BJ (cell line): ENCODE results near the gene ARL11. TPM values are rescaled to one million over a fixed set of nuclear protein-coding genes. Genes with fewer than 3 reads are reported as not detected.
A peak's percentile ranks its signal among the peaks of the same experiment; 100 is the strongest.

Experiments
- CTCF ChIA-PET: fragments of 350-600 bp; formaldehyde crosslinking; extraction: SDS; loops from one replicate; lab custom pipeline; 2021; ENCODE audit warnings: antibody characterized with exemption, inconsistent platforms; lab: Yijun Ruan, JAX
- POLR2A ChIA-PET: fragments of 300-600 bp; sonication (Branson Sonifier 250); formaldehyde crosslinking; extraction: SDS; loops from one replicate; lab custom pipeline; 2021; ENCODE audit warnings: antibody characterized with exemption; lab: Charles Lee
- DNase-seq: peaks from one replicate; pipeline ENCODE4 v3.0.0-alpha.2; 2011; ENCODE audit warnings: low read depth
- H3K27me3 ChIP-seq: 2 replicates; pipeline ENCODE4 v1.6.0; 2011; ENCODE audit warnings: low read length; ENCODE audit not compliant: control insufficient read depth, insufficient read depth
- H3K36me3 ChIP-seq: 2 replicates; pipeline ENCODE4 v1.5.1; 2011; ENCODE audit warnings: low read length; ENCODE audit not compliant: control insufficient read depth, insufficient read depth
- H3K4me3 ChIP-seq: 2 replicates; pipeline ENCODE4 v1.5.1; 2011; ENCODE audit warnings: low read depth, mild to moderate bottlenecking, control low read depth, low read length
- CTCF ChIP-seq: IDR thresholded peaks from 2 replicates; pipeline ENCODE4 v1.5.1; 2011; ENCODE audit warnings: low read depth, mild to moderate bottlenecking, control low read depth, inconsistent platforms, low read length, moderate library complexity; ENCODE audit not compliant: insufficient read depth
- polyA plus RNA-seq: library from polyadenylated mRNA; depleted of rRNA; stranded (reverse); fragments of >200 nt; gene quantifications from 2 replicates; pipeline ENCODE4 v1.2.3, GENCODE V29; 2011

The ARL11 gene
- polyA plus RNA-seq, 1 experiment: not detected

- Histone ChIP-seq H3K36me3 (no peaks in the 10 kb centered on the region), H3K4me3 (no peak overlapping the region), H3K27me3 (no peaks in the 10 kb centered on the region)
- POLR2A ChIA-PET: interaction anchor here (0.6 kb wide), 2 partner anchors 47 to 138 kb away, joined by 3 read pairs; no protein-coding TSS in a partner anchor
- peak; percentile 59 for DNase-seq
- TF ChIP-seq CTCF: no peak
- CTCF ChIA-PET: interaction anchor here (0.6 to 1.1 kb wide), 4 partner anchors 7 to 565 kb away, joined by 3 read pairs; no protein-coding TSS in a partner anchor
Observed at GRCh38 chr13:49641801-49642291, 13.5 kb downstream of the ARL11 start.

GRCh38 chr13:49643035-49643646 is 14.8 kb downstream of the ARL11 start:
- ChIA-PET CTCF (no interaction called here), POLR2A (interaction anchor here (0.6 kb wide), 1 partner anchor 150 kb away, joined by 17 read pairs; no protein-coding TSS in a partner anchor)
- no peaks in the 10 kb centered on the region for H3K36me3 ChIP-seq
- H3K27me3 ChIP-seq: no peaks in the 10 kb centered on the region
- DNase-seq: no peak
- H3K4me3 ChIP-seq: no peak overlapping the region
- no peak for TF ChIP-seq CTCF

GRCh38 chr13:49645451-49645850 is 17.1 kb downstream of the ARL11 start:
- CTCF ChIA-PET: interaction anchor here (0.6 kb wide), 1 partner anchor 41 kb away, joined by 4 read pairs; no protein-coding TSS in a partner anchor
- TF ChIP-seq CTCF: no peak
- no peak for DNase-seq
- Histone ChIP-seq H3K27me3 (no peaks in the 10 kb centered on the region), H3K36me3 (no peaks in the 10 kb centered on the region), H3K4me3 (no peak overlapping the region)
- POLR2A ChIA-PET: no interaction called here

GRCh38 chr13:49646688-49647087 is 18.4 kb downstream of the ARL11 start:
- POLR2A ChIA-PET: no interaction called here
- no peaks in the 10 kb centered on the region for H3K36me3 ChIP-seq
- no peaks in the 10 kb centered on the region for H3K27me3 ChIP-seq
- no peak for DNase-seq
- CTCF ChIA-PET: no interaction called here
- H3K4me3 ChIP-seq: no peak overlapping the region
- no peak for TF ChIP-seq CTCF

- Histone ChIP-seq H3K4me3 (no peak overlapping the region), H3K27me3 (no peaks in the 10 kb centered on the region), H3K36me3 (no peaks in the 10 kb centered on the region)
- ChIA-PET CTCF (interaction anchor here (0.8 to 0.9 kb wide), 2 partner anchors 8 to 1156 kb away, joined by 3 read pairs; no protein-coding TSS in a partner anchor), POLR2A (no interaction called here)
- peak; percentile 61 for TF ChIP-seq CTCF
- no peak for DNase-seq
Observed at GRCh38 chr13:49649244-49649962, 21.1 kb downstream of the ARL11 start.
